Peyer's patch (tissue), 4 donors: Measurements from ENCODE around the gene DPYSL5. TPM values are rescaled to one million over a fixed set of nuclear protein-coding genes. Genes with fewer than 3 reads are reported as not detected.

Experiments
- DNase-seq, 3 donors: peaks; one replicate each; pipeline ENCODE4 v3.0.0-alpha.2; 2017 to 2019
- H3K27ac ChIP-seq, 4 donors: fragments of 200-600 bp; sonication (generic); one replicate each; pipeline ENCODE4 v1.5.1; 2016 to 2019
- H3K27me3 ChIP-seq, 2 donors: fragments of 200-600 bp; sonication (generic); one replicate each; pipeline ENCODE4 v1.5.1; 2019
- H3K36me3 ChIP-seq, 3 donors: fragments of 200-600 bp; sonication (generic); one replicate each; pipeline ENCODE4 v1.5.1; 2016 to 2019
- H3K4me1 ChIP-seq, 4 donors: fragments of 200-600 bp; sonication (generic); one replicate each; pipeline ENCODE4 v1.5.1; 2016 to 2019
- H3K4me3 ChIP-seq, 4 donors: fragments of 200-600 bp; sonication (generic); 1 replicate in 3 of 4; 2 replicates in 1 of 4; pipeline ENCODE4 v1.5.1; 2016 to 2019; ENCODE audit warnings: mild to moderate bottlenecking in 1 of 4
- H3K9me3 ChIP-seq, 4 donors: fragments of 200-600 bp; sonication (generic); one replicate each; pipeline ENCODE4 v1.5.1; 2016 to 2019; ENCODE audit warnings: mild to moderate bottlenecking in 1 of 4
- CTCF ChIP-seq, 6 experiments: fragments of 450-650 bp in 4 of 6; fragments of 200-600 bp in 2 of 6; sonication (generic) in 1 of 6; IDR thresholded peaks; one replicate each; pipeline ENCODE4 v1.5.1; 2017 to 2019; ENCODE audit warnings: antibody characterized with exemption in 6 of 6, mild to moderate bottlenecking in 3 of 6, moderate library complexity in 1 of 6
- POLR2A ChIP-seq, 2 donors: fragments of 450-650 bp; IDR thresholded peaks; one replicate each; pipeline ENCODE4 v1.5.1; 2017; ENCODE audit warnings: antibody characterized with exemption in 2 of 2, mild to moderate bottlenecking in 2 of 2, moderate library complexity in 2 of 2
- total RNA-seq, 4 donors: library from RNA; depleted of rRNA; stranded (reverse); fragments of >200 nt; gene quantifications; one replicate each; pipeline ENCODE4 v1.1.0, GENCODE V29; 2016

The DPYSL5 gene
- total RNA-seq, 4 donors from 2014 or later, result 0.13 to 0.83 TPM; not detected in 2

- DNase-seq, result no peak
- no peaks in the 10 kb centered on the region for H3K27me3 ChIP-seq
- no peaks in the 10 kb centered on the region for H3K9me3 ChIP-seq
- no peak overlapping the region for H3K27ac ChIP-seq
- no peaks in the 10 kb centered on the region for H3K36me3 ChIP-seq
- H3K4me3 ChIP-seq, result no peak overlapping the region
- no peaks in the 10 kb centered on the region for H3K4me1 ChIP-seq
- TF ChIP-seq POLR2A (IDR thresholded peaks at IDR 0.05) (no peak), CTCF (IDR thresholded peaks at IDR 0.05) (no peak)
Observed at GRCh38 chr2:26861610-26862224, 13.8 kb downstream of the DPYSL5 start.

GRCh38 chr2:26864226-26864625 is 16.3 kb downstream of the DPYSL5 start:
- Histone ChIP-seq H3K36me3 (no peaks in the 10 kb centered on the region), H3K4me1 (no peaks in the 10 kb centered on the region), H3K27ac (no peak overlapping the region), H3K4me3 (no peak overlapping the region), H3K27me3 (no peaks in the 10 kb centered on the region), H3K9me3 (no peaks in the 10 kb centered on the region)
- no peak for TF ChIP-seq POLR2A (IDR thresholded peaks at IDR 0.05)
- no peak for TF ChIP-seq CTCF (IDR thresholded peaks at IDR 0.05)
- no peak for DNase-seq

- Histone ChIP-seq H3K27ac (no peak overlapping the region), H3K9me3 (no peaks in the 10 kb centered on the region), H3K4me3 (no peak overlapping the region), H3K4me1 (no peaks in the 10 kb centered on the region), H3K36me3 (no peaks in the 10 kb centered on the region), H3K27me3 (no peaks in the 10 kb centered on the region)
- TF ChIP-seq CTCF (IDR thresholded peaks at IDR 0.05) (no peak), POLR2A (IDR thresholded peaks at IDR 0.05) (no peak)
- no peak for DNase-seq
Observed at GRCh38 chr2:26864646-26865045, 16.7 kb downstream of the DPYSL5 start.

- no peak for TF ChIP-seq CTCF (IDR thresholded peaks at IDR 0.05)
- no peak for TF ChIP-seq POLR2A (IDR thresholded peaks at IDR 0.05)
- Histone ChIP-seq H3K9me3 (no peaks in the 10 kb centered on the region), H3K27me3 (no peaks in the 10 kb centered on the region), H3K27ac (no peak overlapping the region), H3K4me1 (no peaks in the 10 kb centered on the region), H3K4me3 (no peak overlapping the region), H3K36me3 (no peaks in the 10 kb centered on the region)
- no peak for DNase-seq
Observed at GRCh38 chr2:26870585-26871095, 22.7 kb downstream of the DPYSL5 start.

- no peak overlapping the region for H3K4me3 ChIP-seq
- TF ChIP-seq CTCF (IDR thresholded peaks at IDR 0.05) (no peak), POLR2A (IDR thresholded peaks at IDR 0.05) (no peak)
- no peaks in the 10 kb centered on the region for H3K36me3 ChIP-seq
- no peaks in the 10 kb centered on the region for H3K4me1 ChIP-seq
- no peak for DNase-seq
- no peaks in the 10 kb centered on the region for H3K27me3 ChIP-seq
- H3K9me3 ChIP-seq, result no peaks in the 10 kb centered on the region
- H3K27ac ChIP-seq, result no peak overlapping the region
Observed at GRCh38 chr2:26873286-26873983, 25.5 kb downstream of the DPYSL5 start.
